HG03060 (cell line): ENCODE results near the gene SCML1.

ENCODE experiments used
- ATAC-seq: cut with Tn5 transposase; IDR thresholded peaks from one replicate; pipeline ENCODE4 v1.9.1; 2021; ENCODE audit warnings: low read depth, moderate number of reproducible peaks; ENCODE audit not compliant: unreplicated experiment

SCML1 gene

DNA sequence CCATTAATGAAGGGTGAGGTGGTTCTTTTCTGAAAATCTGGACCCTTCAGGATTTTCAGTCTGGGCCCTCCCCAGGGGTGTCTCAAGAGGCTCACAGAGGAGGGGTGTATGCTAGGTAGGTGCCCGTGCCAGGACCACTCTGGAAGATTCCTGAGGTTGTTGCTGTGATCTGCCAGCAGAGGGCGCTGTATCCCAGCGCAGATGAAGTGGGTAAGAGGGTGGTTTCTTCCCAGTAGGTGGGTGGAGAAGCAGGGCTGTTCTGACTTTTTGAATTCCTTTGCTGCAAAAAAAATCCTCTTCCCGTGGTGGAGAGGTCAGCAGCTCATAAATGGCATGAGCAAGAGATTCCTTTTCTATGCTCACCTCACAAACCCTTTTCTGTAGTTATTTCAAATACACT, 51.1 kb downstream of the SCML1 start:
- ATAC-seq, result no peak

DNA sequence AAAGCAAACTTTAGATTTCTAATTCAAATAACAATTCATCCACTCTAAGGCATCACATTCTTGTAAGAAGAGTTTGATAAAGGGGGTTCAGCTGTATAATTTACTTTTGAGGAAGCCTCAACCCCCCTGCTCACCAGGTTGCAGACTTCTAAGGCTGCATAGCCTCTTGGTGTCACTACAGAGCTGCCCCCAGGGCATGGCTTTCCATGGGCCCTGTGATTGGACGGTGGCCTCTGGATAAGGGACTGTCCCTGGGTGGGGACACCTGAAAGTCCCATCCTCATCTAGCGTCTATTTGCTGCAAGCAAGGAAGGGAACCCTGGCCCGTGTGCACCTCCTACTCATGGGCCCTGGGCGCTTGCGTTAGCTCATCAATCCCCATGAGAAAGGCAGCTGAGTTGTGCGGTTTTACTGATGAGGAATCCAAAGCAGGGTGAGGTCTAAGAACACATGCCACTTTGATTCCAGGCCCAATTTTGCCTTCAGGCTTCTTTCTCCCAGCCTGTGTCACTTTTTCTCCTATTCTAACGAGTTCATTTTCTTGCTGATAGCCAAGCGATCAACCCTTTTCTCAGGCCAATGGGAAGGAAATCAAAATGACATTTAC, 51.8 kb downstream of the SCML1 start:
- ATAC-seq, result no peak

DNA sequence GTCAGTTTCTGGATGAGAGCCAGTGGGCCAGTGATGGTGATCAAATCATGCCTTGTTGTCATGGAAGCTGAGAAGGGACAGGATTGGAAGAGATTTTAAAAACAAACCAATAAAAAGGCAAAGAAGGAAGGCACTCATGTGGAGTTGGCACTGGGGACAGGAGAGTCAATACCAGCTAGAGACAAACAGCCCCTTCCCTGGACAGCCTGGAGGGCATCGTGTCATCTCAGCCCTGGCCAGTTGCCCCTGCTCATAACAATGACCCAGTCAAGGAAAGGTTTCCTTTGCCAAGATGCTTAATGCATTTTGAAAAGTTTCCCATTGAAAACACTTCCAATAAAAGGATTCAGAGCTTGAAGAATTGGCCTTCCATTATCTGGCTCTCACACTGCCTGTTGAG, 55.5 kb downstream of the SCML1 start:
- no peak for ATAC-seq

DNA sequence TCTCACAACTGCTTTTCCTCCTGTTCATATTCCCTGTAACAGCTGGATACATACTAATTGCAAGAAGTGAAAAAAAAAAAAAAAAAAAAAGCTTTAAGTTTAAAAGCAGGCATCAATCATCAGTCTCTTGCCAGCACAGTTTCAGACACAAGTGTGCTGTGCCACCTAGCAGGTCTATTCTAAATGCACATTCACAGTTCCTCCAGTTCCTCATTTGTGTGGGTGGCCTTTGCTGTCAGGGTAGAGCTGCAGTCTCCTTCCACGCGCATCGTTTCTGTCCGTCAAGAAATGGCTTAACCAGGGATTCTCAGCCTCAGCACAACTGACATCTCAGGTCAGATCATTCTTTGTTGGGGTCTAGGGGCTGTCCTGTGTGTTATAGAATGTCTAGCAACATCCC, 61.6 kb downstream of the SCML1 start:
- ATAC-seq, result no peak

DNA sequence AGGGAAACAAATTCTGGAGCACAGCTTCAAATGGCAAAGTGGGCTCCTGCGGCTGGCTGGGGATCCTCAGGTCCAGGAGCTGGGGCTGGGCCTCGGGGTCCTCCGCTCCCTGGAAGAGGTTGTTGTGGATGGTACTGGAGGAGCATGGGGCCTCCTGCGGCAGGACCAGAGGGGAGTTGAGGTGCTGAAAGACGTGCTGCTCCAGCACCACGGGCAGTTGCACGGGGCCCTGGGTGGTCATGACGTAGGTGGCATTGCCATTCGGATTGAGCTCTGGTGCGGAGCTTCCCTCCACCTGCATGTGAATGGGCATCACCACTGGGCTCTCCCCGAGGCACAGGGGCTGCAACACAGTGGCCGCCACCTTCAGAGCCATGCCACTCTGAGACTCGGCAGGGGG, 64.1 kb downstream of the SCML1 start:
- ATAC-seq, result no peak

DNA sequence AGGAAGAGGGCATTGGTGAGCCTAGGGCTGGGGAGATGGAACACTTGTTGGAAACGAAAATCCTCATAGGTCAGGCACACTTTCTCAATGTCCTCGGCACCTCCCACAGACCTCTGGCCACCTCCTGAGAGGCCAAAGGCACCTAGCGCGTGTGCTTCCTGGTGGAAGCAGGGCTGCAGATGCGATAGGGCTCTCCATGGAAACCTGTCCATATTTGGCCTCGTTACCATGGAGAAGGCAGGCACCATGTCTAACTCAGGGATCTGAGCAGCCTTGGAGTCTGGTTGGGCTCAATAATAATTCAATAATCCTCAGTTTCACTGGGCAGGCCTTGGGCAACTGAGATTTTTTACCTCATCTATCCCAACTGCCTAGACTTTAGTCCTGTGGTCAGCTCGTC, 65.5 kb downstream of the SCML1 start:
- ATAC-seq, result no peak

DNA sequence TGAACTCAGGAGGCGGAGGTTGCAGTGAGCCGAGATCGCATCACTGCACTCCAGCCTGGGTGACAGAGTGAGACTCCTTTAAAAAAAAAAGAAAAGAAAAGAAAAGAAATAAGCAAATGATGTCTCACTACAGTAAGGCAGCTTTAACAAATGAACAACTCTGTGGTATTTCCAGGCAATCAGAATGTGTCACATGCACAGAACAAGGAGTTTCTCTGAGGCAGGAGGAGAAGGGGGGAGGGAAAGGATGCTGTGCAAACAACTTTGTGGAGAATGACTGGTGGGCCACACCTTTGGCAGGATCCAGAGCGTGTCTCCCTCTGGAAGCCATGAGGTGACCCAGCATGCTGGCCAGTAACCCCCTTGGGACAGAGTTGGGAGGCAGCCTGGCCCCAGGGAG, 66.2 kb downstream of the SCML1 start:
- no peak for ATAC-seq
